IMR-90 (cell line): Measurements from ENCODE around the gene PDE8B. TPM values are rescaled to one million over a fixed set of nuclear protein-coding genes. Genes with fewer than 3 reads are reported as not detected.

Source experiments
- ATAC-seq: fragments of 200-7000 bp; cut with Tn5 transposase; 2 replicates; pipeline ENCODE4 v1.9.1; 2020; ENCODE audit warnings: low read depth, mild to moderate bottlenecking, moderate library complexity
- BruUV-seq: library from RNA; stranded (reverse); fragments of 400-500 nt; replicated peaks from 2 replicates; lab custom pipeline; 2021; lab: Mats Ljungman, UMichigan
- CTCF ChIA-PET: fragments of 300-600 bp; formaldehyde crosslinking; extraction: SDS; loops from one replicate; lab custom pipeline; 2021; ENCODE audit warnings: antibody characterized with exemption; lab: Yijun Ruan, JAX
- POLR2A ChIA-PET: fragments of 300-600 bp; sonication (Branson Sonifier 250); formaldehyde crosslinking; loops from one replicate; lab custom pipeline; 2022; ENCODE audit warnings: antibody characterized with exemption; ENCODE audit not compliant: unreplicated experiment; lab: Charles Lee
- DNase-seq: peaks from one replicate; pipeline ENCODE4 v3.0.0; 2013
- H2AFZ ChIP-seq: replicated peaks from 2 replicates; pipeline ENCODE3; 2013; ENCODE audit warnings: low read length, mild to moderate bottlenecking; ENCODE audit not compliant: poor library complexity
- H2AK5ac ChIP-seq: 2 replicates; pipeline ENCODE4 v1.6.1; 2013; ENCODE audit warnings: low read depth, low read length, inconsistent platforms
- H2AK9ac ChIP-seq: replicated peaks from 2 replicates; pipeline ENCODE3; 2013; ENCODE audit warnings: mild to moderate bottlenecking, low read depth, low read length, moderate library complexity; ENCODE audit not compliant: poor library complexity
- H2BK120ac ChIP-seq: 2 replicates; pipeline ENCODE4 v1.6.1; 2013; ENCODE audit warnings: low read depth, low read length, inconsistent platforms
- H2BK15ac ChIP-seq: 3 replicates; pipeline ENCODE4 v1.6.1; 2013; ENCODE audit warnings: low read depth, low read length, inconsistent platforms
- H2BK20ac ChIP-seq: 2 replicates; pipeline ENCODE4 v1.6.1; 2013; ENCODE audit warnings: low read depth, mild to moderate bottlenecking, inconsistent platforms, low read length, moderate library complexity
- H2BK5ac ChIP-seq: 2 replicates; pipeline ENCODE4 v1.6.1; 2013; ENCODE audit warnings: mild to moderate bottlenecking, low read depth, low read length, inconsistent platforms; ENCODE audit not compliant: poor library complexity, severe bottlenecking
- H3K14ac ChIP-seq: replicated peaks from 2 replicates; pipeline ENCODE4 v1.6.1; 2013; ENCODE audit warnings: low read depth, low read length, inconsistent platforms
- H3K18ac ChIP-seq: 2 replicates; pipeline ENCODE4 v1.6.1; 2013; ENCODE audit warnings: low read depth, low read length, control low read depth
- H3K23ac ChIP-seq: 2 replicates; pipeline ENCODE4 v1.6.1; 2013; ENCODE audit warnings: low read depth, low read length, inconsistent platforms
- H3K27ac ChIP-seq: 2 replicates; pipeline ENCODE4 v1.5.1; 2013; ENCODE audit warnings: mild to moderate bottlenecking, control low read depth, low read length; ENCODE audit not compliant: insufficient read depth
- H3K27me3 ChIP-seq: 2 replicates; pipeline ENCODE4 v1.6.1; 2013; ENCODE audit warnings: low read length; ENCODE audit not compliant: control insufficient read depth, insufficient read depth
- H3K36me3 ChIP-seq: 2 replicates; pipeline ENCODE4 v1.6.1; 2013; ENCODE audit warnings: low read length, mixed read lengths; ENCODE audit not compliant: control insufficient read depth, insufficient read depth
- H3K4ac ChIP-seq: 2 replicates; pipeline ENCODE4 v1.6.1; 2013; ENCODE audit warnings: low read depth, low read length, inconsistent platforms
- H3K4me1 ChIP-seq: 2 replicates; pipeline ENCODE4 v1.6.1; 2013; ENCODE audit warnings: low read length, mixed read lengths; ENCODE audit not compliant: control insufficient read depth, insufficient read depth
- H3K4me2 ChIP-seq: 2 replicates; pipeline ENCODE4 v1.6.1; 2013; ENCODE audit warnings: low read depth, mild to moderate bottlenecking, control low read depth, low read length, moderate library complexity
- H3K4me3 ChIP-seq: 2 replicates; pipeline ENCODE4 v1.5.1; 2013; ENCODE audit warnings: low read depth, mild to moderate bottlenecking, control low read depth, low read length, moderate library complexity; ENCODE audit not compliant: insufficient read depth
- H3K56ac ChIP-seq: 2 replicates; pipeline ENCODE4 v1.6.1; 2013; ENCODE audit warnings: low read length, inconsistent platforms; ENCODE audit not compliant: insufficient read depth; ENCODE audit errors: extremely low read depth
- H3K79me1 ChIP-seq, 2 experiments: 2 replicates each; pipeline ENCODE4 v1.6.1; 2013; ENCODE audit warnings: low read length in 2 of 2, inconsistent platforms in 1 of 2, low read depth in 1 of 2
- H3K9ac ChIP-seq: 2 replicates; pipeline ENCODE4 v1.6.1; 2013; ENCODE audit warnings: low read depth, low read length, control low read depth
- H3K9me1 ChIP-seq: 2 replicates; pipeline ENCODE4 v1.6.1; 2013; ENCODE audit warnings: low read length, inconsistent platforms; ENCODE audit not compliant: insufficient read depth
- H3K9me3 ChIP-seq: 2 replicates; pipeline ENCODE4 v1.6.1; 2013; ENCODE audit warnings: low read length; ENCODE audit not compliant: control insufficient read depth, insufficient read depth
- H4K20me1 ChIP-seq: 2 replicates; pipeline ENCODE4 v1.6.1; 2013; ENCODE audit warnings: low read length, inconsistent platforms; ENCODE audit not compliant: insufficient read depth
- H4K5ac ChIP-seq: 2 replicates; pipeline ENCODE4 v1.6.1; 2013; ENCODE audit warnings: mild to moderate bottlenecking, low read depth, low read length, control low read depth
- H4K8ac ChIP-seq, 2 experiments: 2 replicates each; pipeline ENCODE4 v1.6.1; 2013; ENCODE audit warnings: low read depth in 2 of 2, low read length in 2 of 2, control low read depth in 1 of 2, inconsistent platforms in 1 of 2
- H4K91ac ChIP-seq: 2 replicates; pipeline ENCODE4 v1.6.1; 2013; ENCODE audit warnings: low read depth, low read length, inconsistent platforms; ENCODE audit not compliant: insufficient read depth
- BHLHE40 ChIP-seq: fragments of 150-350 bp; IDR thresholded peaks from 2 replicates; pipeline ENCODE4 v1.6.1; 2016; ENCODE audit warnings: mild to moderate bottlenecking, low read depth, low read length
- CHD1 ChIP-seq: IDR thresholded peaks from 2 replicates; pipeline ENCODE4 v1.6.1; 2012; ENCODE audit warnings: low read depth, low read length, improper control_type of control experiment
- MAZ ChIP-seq: IDR thresholded peaks from 2 replicates; pipeline ENCODE4 v1.6.1; 2012; ENCODE audit warnings: low read depth, mild to moderate bottlenecking, low read length, improper control_type of control experiment, moderate library complexity, borderline replicate concordance
- RAD21 ChIP-seq: IDR thresholded peaks from 2 replicates; pipeline ENCODE4 v1.6.1; 2012; ENCODE audit warnings: low read length, improper control_type of control experiment
- RCOR1 ChIP-seq: IDR thresholded peaks from 2 replicates; pipeline ENCODE4 v1.6.1; 2012; ENCODE audit warnings: mild to moderate bottlenecking, low read length, improper control_type of control experiment; ENCODE audit not compliant: insufficient replicate concordance
- WGBS, 2 experiments: methylation state at CpG; one replicate each; pipeline versions ENCODE4 v1.1.5 to v1.1.7; 2013; ENCODE audit warnings: missing lambda C conversion rate in 2 of 2; ENCODE audit not compliant: insufficient read length in 1 of 2; ENCODE audit errors: extremely low coverage in 2 of 2; 5-methylcytosine and 5-hydroxymethylcytosine counted together
- dilution Hi-C: fragments of 300-500 bp; cut with HindIII; formaldehyde crosslinking; loops from one replicate; pipeline ENCODE4 v1.14.3; 2018; ENCODE audit warnings: low sequenced_read_pairs; ENCODE audit not compliant: unreplicated experiment
- in situ Hi-C: fragments of 300-500 bp; cut with MboI; formaldehyde crosslinking; loops from 3 replicates; pipeline ENCODE4 v1.14.3; 2019; ENCODE audit warnings: low sequenced_read_pairs, inconsistent platforms, mixed read lengths
- intact Hi-C: fragments of 100-400 bp; cut with micrococcal nuclease; formaldehyde crosslinking; loops from 2 replicates; pipeline ENCODE4 v1.10.0; 2022
- polyA plus RNA-seq, 3 experiments: library from polyadenylated mRNA; depleted of rRNA; stranded (reverse); fragments of >200 nt; gene quantifications; 2 replicates each; pipeline ENCODE4 v1.2.3, GENCODE V29; 2012; ENCODE audit warnings: low replicate concordance in 1 of 3
- total RNA-seq: library from RNA; depleted of rRNA; stranded (reverse); fragments of >200 nt; gene quantifications from 2 replicates; pipeline ENCODE4 v1.2.3, GENCODE V29; 2012
- TF ChIP-seq, protein P1 (sequence below): fragments of 150-350 bp; IDR thresholded peaks from 2 replicates; pipeline ENCODE4 v1.6.1; 2016; ENCODE audit warnings: low read depth, mild to moderate bottlenecking, low read length, moderate library complexity, borderline replicate concordance
- TF ChIP-seq, protein P2 (sequence below): conservative IDR thresholded peaks from 2 replicates; pipeline ENCODE4 v1.5.1; 2012; ENCODE audit warnings: mild to moderate bottlenecking, low read depth, low read length, improper control_type of control experiment

The PDE8B gene
- total and polyA plus RNA-seq, 2 of the 4 experiments (the other 2 are of a cell fraction), result under 0.01 to 0.03 TPM

DNA sequence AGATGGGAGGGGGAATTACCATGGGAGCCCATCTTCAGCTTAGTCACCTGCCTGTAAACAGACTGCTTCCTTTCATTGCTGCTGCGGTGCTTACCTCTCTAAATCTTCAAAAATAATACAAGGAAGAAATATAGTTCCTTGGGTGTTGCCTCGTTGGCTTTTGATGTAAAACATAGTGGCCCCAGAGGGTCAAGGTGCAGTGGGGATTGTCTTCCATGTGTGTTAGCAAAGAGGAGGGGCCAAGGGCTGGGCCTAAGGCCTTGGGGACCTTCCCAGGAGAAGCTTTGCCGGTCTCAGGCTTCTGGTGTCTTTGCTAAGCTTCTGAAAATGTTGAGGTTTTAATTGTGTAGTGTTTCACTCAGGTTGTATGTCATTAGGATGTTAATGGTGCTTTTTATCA, 90.0 kb downstream of the PDE8B start:
- ChIA-PET CTCF (no interaction called here), POLR2A (no interaction called here)
- 100% methylated on average over 1 of the region's 3 CpGs; no CpG with 5 or more reads in 1 of the 2 experiments for WGBS, 2 experiments
- no TSS peak for BruUV-seq
- dilution Hi-C loops (no loop called here), in situ Hi-C loops (no loop called here), intact Hi-C loops (loop anchor here (10.0 kb wide), 1 partner anchor 1684 kb away; the partner anchor contains the start of gene ARSB)
- H2BK5ac ChIP-seq, result no peak overlapping the region
- H4K8ac ChIP-seq, result peak overlapping the region; percentile 5 to 66; a peak in 2 of 4 replicates
- H2AFZ ChIP-seq, result no peak overlapping the region
- 0 out of 2 replicates have a peak overlapping the region, but pooled peaks have one; percentile 26 for H2AK5ac ChIP-seq
- H3K4me3 ChIP-seq, result no peak overlapping the region
- H3K9me3 ChIP-seq, result no peaks in the 10 kb centered on the region
- H4K5ac ChIP-seq, result 0 out of 2 replicates have a peak overlapping the region, but pooled peaks have one; percentile 38
- H3K4me1 ChIP-seq, result peaks cover 11% of the 10 kb centered on the region
- no peak for TF ChIP-seq RAD21
- TF ChIP-seq, protein P1, sequence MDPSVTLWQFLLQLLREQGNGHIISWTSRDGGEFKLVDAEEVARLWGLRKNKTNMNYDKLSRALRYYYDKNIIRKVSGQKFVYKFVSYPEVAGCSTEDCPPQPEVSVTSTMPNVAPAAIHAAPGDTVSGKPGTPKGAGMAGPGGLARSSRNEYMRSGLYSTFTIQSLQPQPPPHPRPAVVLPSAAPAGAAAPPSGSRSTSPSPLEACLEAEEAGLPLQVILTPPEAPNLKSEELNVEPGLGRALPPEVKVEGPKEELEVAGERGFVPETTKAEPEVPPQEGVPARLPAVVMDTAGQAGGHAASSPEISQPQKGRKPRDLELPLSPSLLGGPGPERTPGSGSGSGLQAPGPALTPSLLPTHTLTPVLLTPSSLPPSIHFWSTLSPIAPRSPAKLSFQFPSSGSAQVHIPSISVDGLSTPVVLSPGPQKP, result no peak
- TF ChIP-seq MAZ, result no peak
- no peak for TF ChIP-seq BHLHE40
- TF ChIP-seq, protein P2, sequence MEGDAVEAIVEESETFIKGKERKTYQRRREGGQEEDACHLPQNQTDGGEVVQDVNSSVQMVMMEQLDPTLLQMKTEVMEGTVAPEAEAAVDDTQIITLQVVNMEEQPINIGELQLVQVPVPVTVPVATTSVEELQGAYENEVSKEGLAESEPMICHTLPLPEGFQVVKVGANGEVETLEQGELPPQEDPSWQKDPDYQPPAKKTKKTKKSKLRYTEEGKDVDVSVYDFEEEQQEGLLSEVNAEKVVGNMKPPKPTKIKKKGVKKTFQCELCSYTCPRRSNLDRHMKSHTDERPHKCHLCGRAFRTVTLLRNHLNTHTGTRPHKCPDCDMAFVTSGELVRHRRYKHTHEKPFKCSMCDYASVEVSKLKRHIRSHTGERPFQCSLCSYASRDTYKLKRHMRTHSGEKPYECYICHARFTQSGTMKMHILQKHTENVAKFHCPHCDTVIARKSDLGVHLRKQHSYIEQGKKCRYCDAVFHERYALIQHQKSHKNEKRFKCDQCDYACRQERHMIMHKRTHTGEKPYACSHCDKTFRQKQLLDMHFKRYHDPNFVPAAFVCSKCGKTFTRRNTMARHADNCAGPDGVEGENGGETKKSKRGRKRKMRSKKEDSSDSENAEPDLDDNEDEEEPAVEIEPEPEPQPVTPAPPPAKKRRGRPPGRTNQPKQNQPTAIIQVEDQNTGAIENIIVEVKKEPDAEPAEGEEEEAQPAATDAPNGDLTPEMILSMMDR, result no peak
- TF ChIP-seq RCOR1, result no peak
- no peak for TF ChIP-seq CHD1
- no peak overlapping the region for H3K56ac ChIP-seq
- no peak overlapping the region for H3K4me2 ChIP-seq
- no peaks in the 10 kb centered on the region for H3K27me3 ChIP-seq
- no peaks in the 10 kb centered on the region for H3K79me1 ChIP-seq
- peak overlapping the region; percentile 68 for H3K4ac ChIP-seq
- 0 out of 2 replicates have a peak overlapping the region, but pooled peaks have one; percentile 16 for H3K23ac ChIP-seq
- no peak overlapping the region for H3K27ac ChIP-seq
- H2BK120ac ChIP-seq, result peak overlapping the region; percentile 89
- ATAC-seq, result no peak
- H3K9ac ChIP-seq, result no peak overlapping the region
- no peaks in the 10 kb centered on the region for H3K36me3 ChIP-seq
- no peaks in the 10 kb centered on the region for H4K20me1 ChIP-seq
- H2BK15ac ChIP-seq, result peak overlapping the region; percentile 72; the same call in 2 of the 3 replicates
- H3K14ac ChIP-seq, result peak overlapping the region; percentile 81
- H2BK20ac ChIP-seq, result peak overlapping the region; percentile 88; the same call in 1 of the 2 replicates
- H4K91ac ChIP-seq, result peak overlapping the region; percentile 5; the same call in 1 of the 2 replicates
- DNase-seq, result no peak
- H2AK9ac ChIP-seq, result no peak overlapping the region
- H3K18ac ChIP-seq, result peak overlapping the region; percentile 30; the same call in 1 of the 2 replicates
- H3K9me1 ChIP-seq, result peaks cover 8% of the 10 kb centered on the region; the same call in 1 of the 2 replicates
